ENCODE measurements around the gene GADD45G. TPM values are rescaled to one million over a fixed set of nuclear protein-coding genes. Genes with fewer than 3 reads are reported as not detected.
A peak's percentile ranks its signal among the peaks of the same experiment; 100 is the strongest.

The GADD45G gene
- total RNA-seq, 2 donors from 2014 or later: 80.0 to 294 TPM

DNA sequence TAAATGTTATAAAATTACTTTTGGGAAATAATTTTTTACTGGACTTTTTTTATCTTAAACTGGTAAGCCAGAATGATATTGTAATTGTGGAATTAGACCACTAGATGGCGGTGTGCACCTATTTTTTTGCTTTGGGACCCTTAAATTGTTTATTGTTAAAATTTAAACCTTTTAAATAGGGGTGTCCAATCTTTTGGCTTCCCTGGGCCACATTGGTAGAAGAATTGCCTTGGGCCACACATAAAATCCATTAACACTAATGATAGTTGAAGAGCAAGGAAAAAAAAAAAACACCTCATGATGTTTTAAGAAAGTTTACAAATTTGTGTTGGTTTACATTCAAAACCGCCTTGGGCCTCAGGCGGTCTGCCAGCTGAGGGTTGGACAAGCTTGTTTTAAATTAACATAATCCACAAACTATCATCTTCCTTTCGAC lies 28.4 kb upstream of the GADD45G start:
- DNase-seq (ENCODE audit: low spot score): peak; percentile 21

DNA sequence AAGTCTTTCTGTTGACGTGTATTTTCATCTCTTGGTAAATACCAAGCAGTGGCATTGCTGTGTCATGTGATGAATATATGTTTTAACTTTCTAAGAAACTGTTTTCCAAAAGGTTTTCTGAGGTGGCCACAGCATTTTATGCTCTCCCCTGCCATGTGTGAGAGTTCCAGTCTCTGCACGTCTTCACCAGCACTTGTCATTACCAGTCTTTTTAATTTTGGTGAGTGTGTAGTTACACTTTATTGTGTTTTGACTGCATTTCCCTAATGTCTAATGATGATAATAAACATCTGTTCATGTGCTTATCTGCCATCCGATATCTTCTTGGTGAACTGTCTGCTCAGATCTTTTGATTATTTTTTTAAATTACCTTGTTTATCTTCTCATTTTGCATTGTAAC lies 27.4 kb upstream of the GADD45G start:
- Histone ChIP-seq H3K36me3 (no peaks in the 10 kb centered on the region), H3K4me1 (no peaks in the 10 kb centered on the region), H3K9me3 (peaks cover 0 to 5% of the 10 kb centered on the region in 2 donors), H3K27ac (no peak overlapping the region), H3K27me3 (no peaks in the 10 kb centered on the region), H3K4me3 (no peak overlapping the region)
- no peak for DNase-seq (ENCODE audit: low spot score)
- TF ChIP-seq, protein P1, sequence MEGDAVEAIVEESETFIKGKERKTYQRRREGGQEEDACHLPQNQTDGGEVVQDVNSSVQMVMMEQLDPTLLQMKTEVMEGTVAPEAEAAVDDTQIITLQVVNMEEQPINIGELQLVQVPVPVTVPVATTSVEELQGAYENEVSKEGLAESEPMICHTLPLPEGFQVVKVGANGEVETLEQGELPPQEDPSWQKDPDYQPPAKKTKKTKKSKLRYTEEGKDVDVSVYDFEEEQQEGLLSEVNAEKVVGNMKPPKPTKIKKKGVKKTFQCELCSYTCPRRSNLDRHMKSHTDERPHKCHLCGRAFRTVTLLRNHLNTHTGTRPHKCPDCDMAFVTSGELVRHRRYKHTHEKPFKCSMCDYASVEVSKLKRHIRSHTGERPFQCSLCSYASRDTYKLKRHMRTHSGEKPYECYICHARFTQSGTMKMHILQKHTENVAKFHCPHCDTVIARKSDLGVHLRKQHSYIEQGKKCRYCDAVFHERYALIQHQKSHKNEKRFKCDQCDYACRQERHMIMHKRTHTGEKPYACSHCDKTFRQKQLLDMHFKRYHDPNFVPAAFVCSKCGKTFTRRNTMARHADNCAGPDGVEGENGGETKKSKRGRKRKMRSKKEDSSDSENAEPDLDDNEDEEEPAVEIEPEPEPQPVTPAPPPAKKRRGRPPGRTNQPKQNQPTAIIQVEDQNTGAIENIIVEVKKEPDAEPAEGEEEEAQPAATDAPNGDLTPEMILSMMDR (IDR thresholded peaks at IDR 0.05): no peak

More for the DNA sequence above, 28.4 kb upstream of the GADD45G start:
- TF ChIP-seq, protein P1 (IDR thresholded peaks at IDR 0.05): peak; percentile 59 to 80
- no peaks in the 10 kb centered on the region for H3K4me1 ChIP-seq
- H3K4me3 ChIP-seq: no peak overlapping the region
- no peaks in the 10 kb centered on the region for H3K27me3 ChIP-seq
- H3K27ac ChIP-seq: no peak overlapping the region
- no peaks in the 10 kb centered on the region for H3K36me3 ChIP-seq
- H3K9me3 ChIP-seq: peaks cover 0 to 5% of the 10 kb centered on the region in 2 donors

DNA sequence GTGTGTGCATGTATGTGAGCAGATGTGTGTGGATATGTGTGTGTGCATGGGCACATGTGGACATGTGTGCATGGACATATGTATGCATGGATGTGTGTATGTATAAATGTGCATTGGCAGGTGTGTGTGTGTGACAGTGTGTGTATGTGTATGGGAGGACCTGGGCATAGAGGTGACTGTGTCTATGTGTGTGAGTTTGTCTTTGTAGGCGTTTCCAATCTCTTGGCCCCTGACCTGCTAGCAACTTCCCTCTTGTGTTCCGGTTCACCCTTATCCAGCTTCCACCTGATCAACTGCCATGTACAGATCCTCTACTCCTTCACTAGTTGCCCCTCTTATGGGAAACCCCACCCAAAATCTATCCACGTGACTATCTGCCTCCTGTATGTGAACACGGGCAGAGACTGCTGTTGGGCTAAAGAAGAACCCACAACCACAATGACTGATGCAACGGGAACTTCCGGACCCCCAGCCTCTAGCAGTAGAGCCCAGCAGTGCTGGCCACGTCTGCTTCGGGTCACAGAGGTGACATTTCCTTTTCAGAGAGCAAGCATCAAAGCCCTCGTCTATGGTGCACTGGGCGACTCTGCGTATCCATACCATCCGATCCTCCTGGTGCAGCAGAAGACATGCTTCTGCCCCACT lies 24.9 kb upstream of the GADD45G start:
- Histone ChIP-seq H3K4me1 (no peaks in the 10 kb centered on the region), H3K36me3 (no peaks in the 10 kb centered on the region), H3K9me3 (peaks cover 0 to 9% of the 10 kb centered on the region in 2 donors), H3K27ac (no peak overlapping the region), H3K27me3 (no peaks in the 10 kb centered on the region), H3K4me3 (no peak overlapping the region)
- TF ChIP-seq, protein P1 (IDR thresholded peaks at IDR 0.05): no peak
- peak; percentile 38 for DNase-seq (ENCODE audit: low spot score)

DNA sequence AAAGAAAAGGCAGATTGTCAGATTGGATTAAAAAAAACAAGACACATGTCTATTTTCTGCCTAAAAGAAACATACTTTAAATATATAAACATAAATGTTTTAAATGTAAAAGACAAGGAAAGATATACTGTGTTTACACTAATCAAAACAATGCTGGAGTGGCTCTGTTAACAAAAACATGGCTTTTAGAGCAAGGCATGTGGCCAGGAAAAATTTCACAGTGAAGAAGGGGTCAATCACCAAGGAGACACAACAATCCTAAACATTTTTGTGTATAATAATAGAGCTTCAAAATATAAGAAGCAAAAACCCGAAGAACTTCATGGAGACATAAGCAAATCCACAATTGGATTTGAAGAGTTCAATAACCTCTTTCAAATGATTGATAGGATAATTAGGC lies 18.5 kb upstream of the GADD45G start:
- no peak overlapping the region for H3K4me3 ChIP-seq
- TF ChIP-seq, protein P1 (IDR thresholded peaks at IDR 0.05): no peak
- H3K36me3 ChIP-seq: no peaks in the 10 kb centered on the region
- no peaks in the 10 kb centered on the region for H3K4me1 ChIP-seq
- no peak for DNase-seq (ENCODE audit: low spot score)
- H3K9me3 ChIP-seq: peaks cover 0 to 4% of the 10 kb centered on the region in 2 donors
- H3K27me3 ChIP-seq: no peaks in the 10 kb centered on the region
- H3K27ac ChIP-seq: no peak overlapping the region

DNA sequence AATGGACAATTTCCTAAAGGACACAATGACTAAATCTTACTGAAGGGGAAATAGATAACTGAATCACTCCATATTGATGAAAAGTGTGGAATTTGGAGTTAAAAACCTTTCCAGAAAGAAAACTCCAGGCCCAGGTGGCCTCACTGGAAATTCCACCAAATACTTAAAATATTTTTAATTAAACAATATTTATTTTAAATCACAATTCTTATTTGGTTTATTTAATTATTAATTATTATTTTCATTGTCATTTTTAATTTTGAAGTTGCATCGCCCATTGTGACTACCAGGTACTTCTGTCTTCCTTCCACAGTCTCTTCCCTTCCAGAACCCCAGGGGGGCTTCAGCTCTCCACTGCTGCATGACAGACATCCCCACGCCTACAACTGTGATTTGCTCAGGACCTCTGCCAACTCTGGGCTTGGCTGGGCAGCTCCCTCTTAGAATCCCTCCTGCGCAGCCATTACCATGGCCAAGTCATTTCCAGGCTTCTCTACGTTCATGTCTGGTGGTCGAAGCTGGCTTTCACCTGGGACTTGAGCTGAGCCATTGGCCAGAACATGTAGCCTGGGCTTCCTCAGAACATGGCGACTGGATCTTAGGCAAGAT lies 16.4 kb upstream of the GADD45G start:
- Histone ChIP-seq H3K27ac (no peak overlapping the region), H3K9me3 (peaks cover 0 to 4% of the 10 kb centered on the region in 2 donors), H3K27me3 (no peaks in the 10 kb centered on the region), H3K4me1 (no peaks in the 10 kb centered on the region), H3K4me3 (no peak overlapping the region), H3K36me3 (no peaks in the 10 kb centered on the region)
- peak; percentile 49 for DNase-seq (ENCODE audit: low spot score)
- TF ChIP-seq, protein P1 (IDR thresholded peaks at IDR 0.05): no peak
